ENCODE data around the gene RTBDN. TPM values are rescaled to one million over a fixed set of nuclear protein-coding genes. Genes with fewer than 3 reads are reported as not detected.
A peak's percentile ranks its signal among the peaks of the same experiment; 100 is the strongest.
"Not testable (repeated sequence)": the region's sequence is repeated elsewhere in the genome, so short reads cannot be mapped to it uniquely, and the experiment has no call there.

RTBDN gene
- total and polyA plus RNA-seq, 12 donors, result not detected

DNA sequence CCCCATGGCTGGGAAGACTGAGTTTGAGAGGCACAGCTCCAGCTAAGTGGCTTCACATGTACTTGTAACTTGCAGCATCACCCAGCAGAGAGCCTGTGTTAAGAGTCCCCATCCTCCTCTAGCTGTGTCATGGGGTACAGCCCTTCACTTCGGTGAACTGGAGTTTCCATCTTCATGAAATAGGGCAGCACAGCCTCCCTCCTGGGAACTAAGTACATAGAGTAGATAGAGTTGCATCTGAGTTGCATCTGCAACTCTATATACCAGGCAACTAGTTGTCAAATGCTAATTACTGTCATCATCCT lies 34.0 kb downstream of the RTBDN start:
- Histone ChIP-seq H3K36me3 (peaks cover 0 to 41% (median 15%) of the 10 kb centered on the region in 9 donors), H3K27me3 (peaks cover 0 to 12% (median 0%) of the 10 kb centered on the region in 7 donors), H3K27ac (peak overlapping the region in 7 of 10 donors; percentile 87 to 95 (median 91)), H3K9me3 (no peaks in the 10 kb centered on the region), H3K4me3 (peak overlapping the region in 9 of 10 donors; percentile 69 to 97 (median 92)), H3K4me1 (peaks cover 2 to 41% (median 35%) of the 10 kb centered on the region in 9 donors)
- no peak for ATAC-seq
- no peak for DNase-seq
- intact Hi-C loops (cut with DNase I), result loop anchor here in 3 of 10 donors (5.0 to 10.0 kb wide), 2 partner anchors 33 to 96 kb away; no protein-coding TSS in a partner anchor
- TF ChIP-seq CTCF (IDR thresholded peaks at IDR 0.05), result no peak
- 59 to 77% methylated on average over 1 of the region's 1 CpG for WGBS, 2 donors

- 77 to 84% methylated on average over 18 of the region's 18 CpGs for WGBS, 2 donors
- no peak for TF ChIP-seq CTCF (IDR thresholded peaks at IDR 0.05)
- intact Hi-C loops (cut with DNase I), result loop anchor here in 9 of 10 donors (5.0 to 10.0 kb wide), 6 partner anchors 33 to 355 kb away; partner anchors contain the start of genes IER2 (in 1 of the 9) and STX10 (in 1 of the 9)
- DNase-seq (no peak), ATAC-seq (no peak)
- Histone ChIP-seq H3K36me3 (peaks cover 0 to 41% (median 15%) of the 10 kb centered on the region in 9 donors), H3K27ac (peak overlapping the region in 1 of 10 donors; percentile 90), H3K9me3 (no peaks in the 10 kb centered on the region), H3K4me1 (peaks cover 2 to 46% (median 35%) of the 10 kb centered on the region in 9 donors), H3K4me3 (peak overlapping the region in 6 of 10 donors; percentile 70 to 97 (median 92)), H3K27me3 (peaks cover 0 to 12% (median 0%) of the 10 kb centered on the region in 7 donors)
Observed at GRCh38 chr19:12799742-12800465, 34.5 kb downstream of the RTBDN start.

DNA sequence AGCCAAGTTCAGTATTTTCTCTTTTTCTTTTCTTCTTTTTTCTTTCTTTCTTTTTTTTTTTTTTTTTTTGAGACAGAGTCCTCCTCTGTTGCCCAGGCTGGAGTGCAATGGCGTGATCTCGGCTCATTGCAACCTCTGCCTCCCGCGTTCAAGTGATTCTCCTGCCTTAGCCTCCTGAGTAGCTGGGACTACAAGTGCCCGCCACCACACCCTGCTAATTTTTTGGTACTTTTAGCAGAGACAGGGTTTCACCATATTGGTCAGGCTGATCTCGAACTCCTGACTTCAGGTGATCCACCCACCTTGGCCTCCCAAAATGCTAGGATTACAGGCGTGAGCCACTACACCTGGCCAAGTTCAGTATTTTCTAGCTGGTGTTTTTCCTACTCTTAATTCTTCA lies 36.8 kb downstream of the RTBDN start:
- H3K9me3 ChIP-seq, ATAC-seq, H3K27ac ChIP-seq, H3K4me3 ChIP-seq, DNase-seq: not testable (repeated sequence)
- H3K36me3 ChIP-seq, result peaks cover 0 to 41% (median 15%) of the 10 kb centered on the region in 9 donors
- WGBS, 2 donors, result 94 to 99% methylated on average over 7 of the region's 7 CpGs
- H3K4me1 ChIP-seq, result peaks cover 2 to 58% (median 42%) of the 10 kb centered on the region in 9 donors
- H3K27me3 ChIP-seq, result peaks cover 0 to 10% (median 0%) of the 10 kb centered on the region in 7 donors
- intact Hi-C loops (cut with DNase I), result loop anchor here in 8 of 10 donors (1.0 to 10.0 kb wide), 6 partner anchors 21 to 357 kb away; partner anchors contain the start of genes HOOK2 (in 1 of the 8), IER2 (in 1 of the 8) and STX10 (in 1 of the 8)

- H3K9me3 ChIP-seq, result no peaks in the 10 kb centered on the region
- peaks cover 0 to 53% (median 38%) of the 10 kb centered on the region in 9 donors for H3K4me1 ChIP-seq
- peaks cover 0 to 6% (median 0%) of the 10 kb centered on the region in 7 donors for H3K27me3 ChIP-seq
- 94% methylated on average over 6 of the region's 6 CpGs for WGBS, 2 donors
- no peak for DNase-seq
- ATAC-seq, result no peak
- no peak overlapping the region for H3K4me3 ChIP-seq
- intact Hi-C loops (cut with DNase I), result loop anchor here in 8 of 10 donors (1.0 to 10.0 kb wide), 6 partner anchors 20 to 358 kb away; partner anchors contain the start of genes HOOK2 (in 1 of the 8), IER2 (in 1 of the 8) and STX10 (in 1 of the 8)
- no peak for TF ChIP-seq CTCF (IDR thresholded peaks at IDR 0.05)
- H3K36me3 ChIP-seq, result peaks cover 0 to 44% (median 15%) of the 10 kb centered on the region in 9 donors
- H3K27ac ChIP-seq, result peak overlapping the region in 2 of 10 donors; percentile 99 to 100
Observed at GRCh38 chr19:12797141-12797587, 37.2 kb downstream of the RTBDN start.

Measured in heart right ventricle (tissue), 16 donors.